GM12878 (cell line): ENCODE data around the gene NISCH. TPM values are rescaled to one million over a fixed set of nuclear protein-coding genes. Genes with fewer than 3 reads are reported as not detected.

ENCODE experiments used
- CBFB ChIP-seq: IDR thresholded peaks from 2 replicates; pipeline ENCODE4 v1.6.1; 2016; ENCODE audit warnings: antibody characterized with exemption, low read depth
- CBX3 ChIP-seq: fragments of 200-600 bp; sonication (generic); IDR thresholded peaks from 2 replicates; pipeline ENCODE4 v1.6.1; 2016; ENCODE audit warnings: low read depth, borderline replicate concordance
- CREM ChIP-seq: IDR thresholded peaks from 2 replicates; pipeline ENCODE4 v1.6.1; 2014; ENCODE audit warnings: antibody characterized with exemption, low read depth
- CTCF ChIP-seq, 3 experiments: IDR thresholded peaks in 2 of 3; conservative IDR thresholded peaks in 1 of 3; 2 replicates each; pipeline ENCODE4 v1.5.1; 2011; ENCODE audit warnings: low read depth in 3 of 3, low read length in 3 of 3, mild to moderate bottlenecking in 3 of 3, control low read depth in 2 of 3, moderate library complexity in 2 of 3, inconsistent platforms in 1 of 3, mixed read lengths in 1 of 3; ENCODE audit not compliant: control insufficient read depth in 2 of 3, insufficient read depth in 1 of 3; ENCODE audit errors: extremely low read depth in 1 of 3
- ELK1 ChIP-seq: IDR thresholded peaks from 2 replicates; pipeline ENCODE4 v1.6.1; 2012; ENCODE audit warnings: low read depth, low read length, improper control_type of control experiment
- IRF4 ChIP-seq: IDR thresholded peaks from 2 replicates; pipeline ENCODE4 v1.6.1; 2011; ENCODE audit warnings: low read depth, low read length
- MAX ChIP-seq: IDR thresholded peaks from 2 replicates; pipeline ENCODE4 v1.6.1; 2012; ENCODE audit warnings: low read depth, low read length, improper control_type of control experiment
- MYB ChIP-seq: fragments of 150-350 bp; IDR thresholded peaks from 2 replicates; pipeline ENCODE4 v1.6.1; 2014; ENCODE audit warnings: mild to moderate bottlenecking, low read depth, low read length, borderline replicate concordance
- NFXL1 ChIP-seq: fragments of 450-650 bp; IDR thresholded peaks from 2 replicates; pipeline ENCODE4 v1.6.1; 2017; ENCODE audit warnings: antibody characterized with exemption, mild to moderate bottlenecking, borderline replicate concordance
- NFYA ChIP-seq: IDR thresholded peaks from 2 replicates; pipeline ENCODE4 v1.6.1; 2011; ENCODE audit warnings: low read depth, mild to moderate bottlenecking, low read length, improper control_type of control experiment, borderline replicate concordance
- PML ChIP-seq: IDR thresholded peaks from 2 replicates; pipeline ENCODE4 v1.6.1; 2012; ENCODE audit warnings: low read length, inconsistent platforms
- RAD21 ChIP-seq: IDR thresholded peaks from 2 replicates; pipeline ENCODE4 v1.6.1; 2011; ENCODE audit warnings: mild to moderate bottlenecking, low read depth, low read length, moderate library complexity; ENCODE audit not compliant: insufficient read depth
- RB1 ChIP-seq: fragments of 450-650 bp; formaldehyde crosslinking; IDR thresholded peaks from 2 replicates; pipeline ENCODE4 v1.6.1; 2017; ENCODE audit warnings: mild to moderate bottlenecking, borderline replicate concordance
- RCOR1 ChIP-seq: conservative IDR thresholded peaks from 2 replicates; pipeline ENCODE4 v1.6.1; 2012; ENCODE audit warnings: low read depth, low read length, improper control_type of control experiment
- USF2 ChIP-seq: IDR thresholded peaks from 2 replicates; pipeline ENCODE4 v1.6.1; 2011; ENCODE audit warnings: low read depth, low read length, improper control_type of control experiment, borderline replicate concordance
- WRNIP1 ChIP-seq: IDR thresholded peaks from 2 replicates; pipeline ENCODE4 v1.6.1; 2011; ENCODE audit warnings: low read depth, low read length, improper control_type of control experiment, borderline replicate concordance
- polyA plus RNA-seq, 11 experiments: library from polyadenylated mRNA; depleted of rRNA in 4 of 11; unstranded in 6 of 11; stranded (reverse) in 5 of 11; fragments of >200 nt; fragmentation: Nextera tagmentation in 4 of 11; fragmentation: Illumina TruSeq in 1 of 11; extraction: Ambion mirVana in 4 of 11; extraction: Trizol in 1 of 11; gene quantifications; 1 replicate in 1 of 11; 2 replicates in 10 of 11; pipeline versions ENCODE4 v1.2.1 to v1.2.3, GENCODE V29; 2011 to 2016; ENCODE audit warnings: inconsistent platforms in 2 of 11, missing spikeins in 2 of 11, low read depth in 1 of 11
- total RNA-seq, 4 experiments: library from RNA; depleted of rRNA in 3 of 4; stranded (reverse); fragments of >200 nt in 3 of 4; fragmentation: Illumina TruSeq in 1 of 4; extraction: Trizol in 1 of 4; gene quantifications; 2 replicates each; pipeline versions ENCODE4 v1.2.1 to v1.2.3, GENCODE V29; 2013 to 2021
- TF ChIP-seq, protein P1 (sequence below): fragments of 450-650 bp; conservative IDR thresholded peaks from 2 replicates; pipeline ENCODE4 v1.6.1; 2017; ENCODE audit warnings: mild to moderate bottlenecking, moderate library complexity
- TF ChIP-seq, protein P2 (sequence below): fragments of 450-650 bp; IDR thresholded peaks from 2 replicates; pipeline ENCODE4 v1.6.1; 2017; ENCODE audit warnings: mild to moderate bottlenecking, moderate library complexity

The NISCH gene
- total and polyA plus RNA-seq, 10 of the 15 experiments (the other 5 are each of a cell fraction or from before 2014, with no cell fraction given), result 0.76 to 52.5 (median 24.6) TPM

GRCh38 chr3:52536369-52537164, 81.2 kb downstream of the NISCH start, which contains the start of gene UQCC5 (continued):
- TF ChIP-seq USF2 (peak; percentile 84), PML (peak; percentile 94; the same call in 1 of the 2 replicates), IRF4 (no peak), MAX (peak; percentile 69; the same call in 1 of the 2 replicates), CTCF (IDR thresholded peaks at IDR 0.05 in 2 of 3, conservative IDR thresholded peaks at IDR 0.05 in 1 of 3; ENCODE audit: control insufficient read depth in 2 of 3, extremely low read depth in 1 of 3, insufficient read depth in 1 of 3, low read depth in 3 of 3, low read length in 3 of 3) (peak in 1 of 3 experiments; percentile 22; a peak in 1 of 6 replicates), CBX3 (no peak), NFYA (peak; percentile 18; the same call in 1 of the 2 replicates), CREM (peak; percentile 55; the same call in 1 of the 2 replicates), MYB (no peak), WRNIP1 (no peak), NFXL1 (no peak), ELK1 (peak; percentile 76; the same call in 1 of the 2 replicates), RCOR1 (no peak), CBFB (peak; percentile 88), RAD21 (no peak), RB1 (peak; percentile 75; the same call in 1 of the 2 replicates)
- TF ChIP-seq, protein P1, sequence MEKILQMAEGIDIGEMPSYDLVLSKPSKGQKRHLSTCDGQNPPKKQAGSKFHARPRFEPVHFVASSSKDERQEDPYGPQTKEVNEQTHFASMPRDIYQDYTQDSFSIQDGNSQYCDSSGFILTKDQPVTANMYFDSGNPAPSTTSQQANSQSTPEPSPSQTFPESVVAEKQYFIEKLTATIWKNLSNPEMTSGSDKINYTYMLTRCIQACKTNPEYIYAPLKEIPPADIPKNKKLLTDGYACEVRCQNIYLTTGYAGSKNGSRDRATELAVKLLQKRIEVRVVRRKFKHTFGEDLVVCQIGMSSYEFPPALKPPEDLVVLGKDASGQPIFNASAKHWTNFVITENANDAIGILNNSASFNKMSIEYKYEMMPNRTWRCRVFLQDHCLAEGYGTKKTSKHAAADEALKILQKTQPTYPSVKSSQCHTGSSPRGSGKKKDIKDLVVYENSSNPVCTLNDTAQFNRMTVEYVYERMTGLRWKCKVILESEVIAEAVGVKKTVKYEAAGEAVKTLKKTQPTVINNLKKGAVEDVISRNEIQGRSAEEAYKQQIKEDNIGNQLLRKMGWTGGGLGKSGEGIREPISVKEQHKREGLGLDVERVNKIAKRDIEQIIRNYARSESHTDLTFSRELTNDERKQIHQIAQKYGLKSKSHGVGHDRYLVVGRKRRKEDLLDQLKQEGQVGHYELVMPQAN, result peak; percentile 84
- TF ChIP-seq, protein P2, sequence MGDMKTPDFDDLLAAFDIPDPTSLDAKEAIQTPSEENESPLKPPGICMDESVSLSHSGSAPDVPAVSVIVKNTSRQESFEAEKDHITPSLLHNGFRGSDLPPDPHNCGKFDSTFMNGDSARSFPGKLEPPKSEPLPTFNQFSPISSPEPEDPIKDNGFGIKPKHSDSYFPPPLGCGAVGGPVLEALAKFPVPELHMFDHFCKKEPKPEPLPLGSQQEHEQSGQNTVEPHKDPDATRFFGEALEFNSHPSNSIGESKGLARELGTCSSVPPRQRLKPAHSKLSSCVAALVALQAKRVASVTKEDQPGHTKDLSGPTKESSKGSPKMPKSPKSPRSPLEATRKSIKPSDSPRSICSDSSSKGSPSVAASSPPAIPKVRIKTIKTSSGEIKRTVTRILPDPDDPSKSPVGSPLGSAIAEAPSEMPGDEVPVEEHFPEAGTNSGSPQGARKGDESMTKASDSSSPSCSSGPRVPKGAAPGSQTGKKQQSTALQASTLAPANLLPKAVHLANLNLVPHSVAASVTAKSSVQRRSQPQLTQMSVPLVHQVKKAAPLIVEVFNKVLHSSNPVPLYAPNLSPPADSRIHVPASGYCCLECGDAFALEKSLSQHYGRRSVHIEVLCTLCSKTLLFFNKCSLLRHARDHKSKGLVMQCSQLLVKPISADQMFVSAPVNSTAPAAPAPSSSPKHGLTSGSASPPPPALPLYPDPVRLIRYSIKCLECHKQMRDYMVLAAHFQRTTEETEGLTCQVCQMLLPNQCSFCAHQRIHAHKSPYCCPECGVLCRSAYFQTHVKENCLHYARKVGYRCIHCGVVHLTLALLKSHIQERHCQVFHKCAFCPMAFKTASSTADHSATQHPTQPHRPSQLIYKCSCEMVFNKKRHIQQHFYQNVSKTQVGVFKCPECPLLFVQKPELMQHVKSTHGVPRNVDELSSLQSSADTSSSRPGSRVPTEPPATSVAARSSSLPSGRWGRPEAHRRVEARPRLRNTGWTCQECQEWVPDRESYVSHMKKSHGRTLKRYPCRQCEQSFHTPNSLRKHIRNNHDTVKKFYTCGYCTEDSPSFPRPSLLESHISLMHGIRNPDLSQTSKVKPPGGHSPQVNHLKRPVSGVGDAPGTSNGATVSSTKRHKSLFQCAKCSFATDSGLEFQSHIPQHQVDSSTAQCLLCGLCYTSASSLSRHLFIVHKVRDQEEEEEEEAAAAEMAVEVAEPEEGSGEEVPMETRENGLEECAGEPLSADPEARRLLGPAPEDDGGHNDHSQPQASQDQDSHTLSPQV, result no peak
